PC-9 (cell line): ENCODE data around the gene ZDHHC19.

Experiments
- CTCF ChIP-seq: fragments of 200-600 bp; sonication (generic); conservative IDR thresholded peaks from 2 replicates; pipeline ENCODE4 v1.6.1; 2017; ENCODE audit warnings: mixed run types, antibody characterized with exemption, mild to moderate bottlenecking, moderate library complexity
- EZH2 ChIP-seq: fragments of 200-600 bp; sonication (generic); IDR thresholded peaks from 2 replicates; pipeline ENCODE4 v1.8.0; 2017; ENCODE audit warnings: antibody characterized with exemption, low read depth

- no peak for TF ChIP-seq CTCF
- no peak for TF ChIP-seq EZH2
Measured at GRCh38 chr3:196168808-196169391, 42.3 kb downstream of the ZDHHC19 start.
